Stimulated activated naive CD4-positive, alpha-beta T cell treated with Interleukin-2 at 50 U/mL for 16 hours (primary cell): ENCODE measurements around the gene RAD9A.

Experiments
- DNase-seq: peaks from one replicate; lab custom pipeline; 2025; lab: John Stamatoyannopoulos, UW

RAD9A gene

DNA sequence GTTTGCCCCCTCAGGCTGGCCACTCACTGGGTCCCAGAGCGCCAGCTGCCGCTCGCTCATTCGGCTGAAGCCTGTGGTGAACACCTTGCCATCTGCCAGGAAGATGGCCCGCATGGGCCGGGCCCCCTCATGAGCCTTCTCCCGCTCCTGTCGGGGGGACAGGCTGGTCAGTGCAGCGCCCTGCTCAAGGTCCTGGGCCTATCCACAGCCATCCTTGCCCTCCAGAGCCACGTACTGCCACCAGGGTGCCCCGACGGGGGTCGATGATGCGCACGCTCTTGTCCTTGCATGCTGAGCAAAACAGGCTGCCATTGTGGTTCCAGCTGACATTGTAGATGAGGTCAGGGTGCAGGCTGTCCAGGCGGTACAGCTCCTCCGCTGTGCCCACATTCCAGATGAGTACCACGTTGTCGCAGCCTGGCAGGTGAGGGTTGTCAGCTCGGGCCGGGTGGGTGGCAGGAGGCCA lies 49.3 kb downstream of the RAD9A start:
- DNase-seq: no peak

GRCh38 chr11:67441731-67442351 lies 50.1 kb downstream of the RAD9A start:
- DNase-seq: no peak

DNA sequence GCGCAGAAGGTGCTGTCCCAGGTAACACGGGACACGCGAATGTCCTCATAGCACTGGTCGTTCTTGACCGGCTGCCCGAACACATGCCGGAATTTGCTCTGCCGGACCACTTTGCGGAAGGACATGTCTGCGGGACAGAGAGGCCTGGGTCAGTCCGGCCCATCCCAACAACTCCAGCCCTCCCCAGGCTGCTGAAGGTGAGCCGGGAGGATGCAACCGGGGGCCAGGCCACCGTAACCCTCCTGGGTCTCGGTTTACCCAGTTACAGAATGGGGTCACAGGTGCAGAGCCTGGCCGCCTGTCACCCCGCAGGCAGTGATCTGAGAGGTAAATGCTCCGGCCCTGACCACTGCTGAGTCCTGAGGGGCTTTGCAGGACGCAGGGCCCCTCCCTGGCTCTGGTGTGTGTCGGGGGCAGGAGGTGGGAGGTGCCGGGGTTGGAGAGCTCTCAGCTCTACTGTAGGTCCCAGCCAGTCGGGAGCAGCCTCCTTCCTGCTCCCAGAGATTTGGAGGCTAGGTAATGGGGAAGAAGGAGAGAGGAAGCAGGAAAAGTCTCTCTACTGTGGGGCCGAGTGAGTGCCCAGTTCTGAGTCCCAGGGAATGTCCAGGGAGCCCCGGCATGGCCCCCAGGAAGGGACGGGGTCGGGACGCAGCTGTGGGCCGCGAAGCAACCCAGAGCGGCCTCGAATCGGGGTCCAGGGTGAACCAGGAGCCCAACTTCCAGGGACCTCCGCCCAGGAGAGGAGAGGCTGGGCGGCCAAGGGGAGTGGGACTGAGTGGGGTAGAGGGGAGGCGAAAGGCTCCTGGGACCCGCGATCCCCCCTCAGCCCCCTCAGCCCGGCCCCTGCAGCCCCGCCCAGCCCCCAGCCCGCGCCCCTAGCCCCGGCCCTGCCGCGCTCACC lies 51.0 kb downstream of the RAD9A start:
- DNase-seq: no peak

- DNase-seq: no peak
Measured at GRCh38 chr11:67445515-67445914, 53.7 kb downstream of the RAD9A start.
